Stimulated activated CD8-positive, alpha-beta memory T cell treated with anti-CD3 and anti-CD28 coated beads, Interleukin-4, amount 100 ng/mL, for 4 hours (primary cell): ENCODE results near the gene CDC25A.
"Not testable (repeated sequence)": the region's sequence is repeated elsewhere in the genome, so short reads cannot be mapped to it uniquely, and the experiment has no call there.

Experiments used
- DNase-seq, 2 donors: peaks; one replicate each; pipeline ENCODE4 v3.0.0-alpha.2; 2020; ENCODE audit warnings: low read depth in 2 of 2, low spot score in 1 of 2

Gene CDC25A

DNA sequence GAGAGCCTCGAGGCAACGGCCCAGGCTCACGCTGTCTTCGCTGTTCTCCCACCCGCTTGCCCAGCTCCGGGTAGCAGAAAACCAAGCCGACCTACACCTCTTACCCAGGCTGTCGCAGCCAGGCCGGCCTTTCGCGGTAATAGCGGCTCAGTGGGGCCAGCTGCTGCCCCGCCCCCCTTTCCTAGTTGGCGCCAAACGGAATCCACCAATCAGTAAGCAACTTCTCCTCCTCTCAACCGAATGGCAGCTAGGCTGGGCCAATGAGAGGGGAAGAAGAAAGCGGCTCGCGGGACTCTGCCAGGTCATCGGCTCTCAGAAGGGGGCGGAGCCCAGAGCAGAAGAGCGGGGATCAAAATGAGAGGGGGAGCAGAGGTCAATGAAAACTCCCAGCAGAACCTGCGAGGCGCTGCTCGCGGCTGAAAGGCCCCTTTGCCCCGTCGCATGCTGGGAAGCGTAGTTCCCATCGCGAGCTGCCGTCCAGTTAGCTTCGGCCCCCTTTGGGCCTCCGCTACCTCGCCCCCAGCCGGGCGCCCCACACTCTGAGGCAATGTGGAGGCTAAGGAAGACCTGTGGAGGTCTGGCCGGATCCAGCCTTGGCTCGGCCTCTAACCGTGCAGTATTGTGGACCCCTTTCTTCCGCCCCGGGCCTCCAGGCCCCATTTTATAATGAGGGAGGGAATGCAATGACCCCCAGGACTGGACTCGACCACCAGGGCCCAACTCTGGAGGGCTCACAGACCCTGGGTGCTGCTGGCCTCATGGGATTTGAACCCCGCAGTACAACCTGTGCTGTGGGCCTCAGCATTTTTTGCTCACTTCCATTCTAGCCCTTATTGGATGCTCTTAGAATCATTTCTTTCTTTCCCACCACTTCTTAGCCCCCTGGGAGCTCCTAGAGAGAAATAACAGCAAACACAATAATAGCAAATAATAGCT, at the start of gene CDC25A:
Gene CDC25A (minus strand): TSS at position 152 of the 936 bp plus-strand sequence. CDS start 470 bp downstream, outside the sequence.
- DNase-seq: peak; percentile 79 to 90

DNA sequence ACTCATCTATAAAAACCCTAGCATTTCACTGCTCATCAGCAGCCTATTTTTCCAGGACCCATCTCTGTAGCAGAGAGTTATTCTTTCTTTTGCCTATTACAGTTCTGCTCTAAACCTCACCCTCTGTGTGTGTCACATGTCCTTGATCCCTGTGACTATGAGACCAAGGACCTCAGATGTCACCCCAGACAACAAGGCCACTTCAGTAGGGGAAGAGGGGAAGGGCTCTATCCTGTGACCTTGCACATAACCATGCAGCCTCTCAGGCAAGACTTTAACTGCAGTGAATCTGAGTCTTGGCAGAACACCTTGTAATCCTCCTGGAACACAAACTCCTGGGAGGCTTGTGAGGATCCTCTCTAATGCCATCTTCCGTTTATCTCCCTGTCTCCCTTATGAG, 48.3 kb upstream of the CDC25A start:
- DNase-seq: no peak

DNA sequence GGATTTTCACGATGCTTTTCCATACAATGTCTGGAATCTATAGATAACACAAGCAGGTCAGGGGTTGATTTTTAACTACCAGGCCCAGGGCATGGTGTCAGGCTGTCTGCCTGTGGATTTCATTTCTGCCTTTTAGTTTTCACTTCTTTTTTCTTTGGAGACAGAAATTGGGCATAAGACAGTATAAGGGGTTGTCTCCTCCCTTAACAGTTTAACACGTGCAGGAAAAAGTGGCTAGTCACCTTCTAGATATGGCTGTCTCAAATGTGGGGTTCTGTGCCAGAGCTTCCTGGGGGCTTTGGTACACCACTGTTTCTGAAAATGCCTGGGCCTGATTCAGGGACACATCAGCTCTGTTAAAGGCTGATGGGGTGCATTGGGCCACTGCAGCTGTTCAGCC, 45.3 kb upstream of the CDC25A start:
- no peak for DNase-seq

DNA sequence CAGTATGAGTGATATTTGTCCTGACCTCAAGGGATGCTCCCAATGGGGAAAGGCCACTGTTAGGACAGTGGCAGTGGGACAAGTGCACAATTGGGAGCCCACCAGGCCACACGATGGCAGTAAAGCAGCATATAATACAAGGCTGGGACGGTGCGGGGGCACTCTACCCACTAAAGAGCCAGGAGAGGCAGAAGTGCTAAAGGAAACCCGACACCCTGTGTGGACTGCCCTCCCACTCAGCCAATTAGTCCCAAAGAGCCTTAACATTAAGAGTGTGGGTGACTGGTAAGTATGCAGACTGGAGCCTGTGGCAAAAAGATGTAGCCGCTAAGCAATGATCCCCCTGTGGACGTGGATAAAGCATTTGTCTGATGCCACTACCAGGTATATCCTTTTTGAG, 44.5 kb upstream of the CDC25A start:
- DNase-seq: peak; percentile 28 to 40

DNA sequence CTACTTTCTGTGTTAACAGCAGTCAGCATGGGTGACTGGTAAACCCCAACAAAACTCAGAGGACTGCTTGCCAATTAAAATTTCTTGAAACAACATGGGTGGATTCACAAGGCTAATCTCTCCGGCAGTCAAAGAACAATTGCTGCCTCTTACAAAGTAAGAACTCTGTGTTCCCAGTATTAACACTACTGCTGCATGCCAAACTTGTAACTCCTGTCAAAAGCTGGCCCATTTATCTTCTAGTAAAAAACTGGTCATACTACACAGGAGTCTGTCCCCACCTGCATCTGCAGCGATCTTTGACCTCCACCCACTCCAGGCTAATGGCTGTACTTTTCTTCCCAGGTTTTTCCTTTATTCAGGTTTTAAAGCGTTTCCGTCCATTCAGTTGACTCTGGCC, 44.0 kb upstream of the CDC25A start:
- DNase-seq: no peak

DNA sequence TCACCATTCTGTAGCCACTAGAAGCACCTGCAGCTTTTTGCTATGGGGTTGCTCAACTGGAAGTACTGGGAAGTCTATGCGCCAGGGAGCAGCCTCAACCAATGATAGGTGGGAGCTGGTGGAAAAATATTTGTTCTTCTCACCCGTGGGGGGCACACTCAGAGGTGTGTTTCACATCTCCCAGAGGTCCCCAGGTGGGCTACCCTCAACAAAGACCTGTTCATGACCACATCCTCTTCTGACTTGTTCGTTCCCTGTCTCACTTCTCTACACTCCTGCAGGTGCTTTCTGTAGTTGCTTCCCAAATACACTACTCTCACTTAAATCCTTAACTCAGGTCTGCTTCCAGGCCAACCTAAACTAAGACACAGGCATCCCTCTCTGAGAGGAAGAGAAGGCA, 38.7 kb upstream of the CDC25A start:
- no peak for DNase-seq

DNA sequence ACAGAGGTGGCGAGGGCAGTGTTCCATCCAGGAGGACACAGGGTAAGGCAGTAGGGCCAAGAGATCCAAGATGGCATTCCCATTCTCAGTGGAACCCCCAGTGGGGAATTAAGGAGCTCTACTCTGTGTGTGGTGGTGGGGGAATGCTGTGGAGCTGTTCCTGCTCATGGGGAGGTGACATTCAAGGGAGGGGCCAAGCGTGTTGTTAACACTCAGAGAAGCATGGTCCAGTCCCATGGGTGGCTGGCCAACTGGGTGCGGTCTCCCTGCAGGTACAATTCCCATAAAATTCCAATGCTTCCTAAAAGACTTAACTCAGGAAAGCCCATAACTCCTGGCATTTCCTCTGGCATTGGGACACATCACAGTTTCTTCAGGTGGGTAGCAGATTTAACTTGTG, 37.4 kb upstream of the CDC25A start:
- no peak for DNase-seq

DNA sequence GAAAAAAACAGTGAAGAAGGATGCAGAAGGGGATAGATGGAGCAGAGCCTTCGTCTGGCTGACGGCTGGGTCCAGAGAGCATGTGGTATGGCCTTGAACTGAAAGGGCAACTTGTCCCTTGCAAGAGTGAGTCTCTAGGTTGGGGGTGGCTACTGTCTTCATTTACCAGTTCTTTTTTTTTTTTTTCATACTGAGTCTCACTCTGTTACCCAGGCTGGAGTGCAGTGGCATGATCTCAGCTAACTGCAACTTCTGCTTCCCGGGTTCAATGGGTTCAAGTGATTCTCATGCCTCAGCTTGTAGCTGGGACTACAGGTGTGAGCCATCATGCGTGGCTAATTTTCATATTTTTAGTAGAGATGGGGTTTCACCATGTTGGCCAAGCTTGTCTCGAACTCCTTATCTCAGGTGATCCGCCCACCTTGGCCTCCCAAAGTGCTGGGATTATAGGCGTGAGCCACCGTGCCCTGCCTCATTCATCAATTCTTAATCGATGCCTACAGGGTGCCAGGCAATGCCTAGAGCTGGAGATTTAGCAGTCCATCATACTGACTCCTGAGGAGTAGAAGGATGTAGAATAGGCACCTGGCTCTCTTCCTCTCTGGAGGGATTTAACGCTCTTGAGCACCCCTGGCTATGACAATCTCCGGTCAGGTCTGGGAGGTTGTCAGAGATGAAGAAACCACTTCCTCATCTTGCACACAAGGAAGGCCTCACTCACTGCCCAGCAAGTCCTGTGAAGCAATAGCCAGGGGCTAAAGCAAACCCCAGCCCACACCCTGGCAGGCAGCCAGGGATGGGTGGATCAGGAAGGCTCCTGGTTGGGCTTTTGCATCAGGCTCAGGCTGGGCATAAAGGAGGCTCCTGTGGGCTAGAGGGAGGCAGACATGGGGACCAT, 34.6 kb upstream of the CDC25A start, which contains the start of gene CAMP:
Gene CAMP (plus strand): TSS at position 880 of the 898 bp plus-strand sequence. CDS start 17 bp downstream, at position 897.
- no peak for DNase-seq

DNA sequence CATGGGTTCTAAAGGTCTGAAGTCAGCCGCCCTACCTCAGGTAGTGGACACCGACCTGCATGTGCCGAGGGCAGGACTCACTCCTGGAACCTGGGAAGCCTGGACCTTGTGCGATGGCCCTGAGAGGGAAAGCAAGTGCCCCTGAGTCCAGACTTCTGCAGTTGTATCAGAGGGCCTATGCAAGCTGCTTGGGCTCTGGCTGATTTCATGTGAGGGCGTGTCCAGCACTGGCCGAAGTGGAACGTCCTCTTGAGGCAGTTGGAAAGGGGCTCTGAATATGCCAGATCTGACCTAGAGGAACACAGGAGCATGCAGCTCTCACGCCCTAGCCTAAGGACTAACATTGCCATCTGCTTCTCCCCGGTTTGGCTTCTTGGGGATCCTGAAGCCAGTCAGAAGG, 32.5 kb upstream of the CDC25A start:
- no peak for DNase-seq

DNA sequence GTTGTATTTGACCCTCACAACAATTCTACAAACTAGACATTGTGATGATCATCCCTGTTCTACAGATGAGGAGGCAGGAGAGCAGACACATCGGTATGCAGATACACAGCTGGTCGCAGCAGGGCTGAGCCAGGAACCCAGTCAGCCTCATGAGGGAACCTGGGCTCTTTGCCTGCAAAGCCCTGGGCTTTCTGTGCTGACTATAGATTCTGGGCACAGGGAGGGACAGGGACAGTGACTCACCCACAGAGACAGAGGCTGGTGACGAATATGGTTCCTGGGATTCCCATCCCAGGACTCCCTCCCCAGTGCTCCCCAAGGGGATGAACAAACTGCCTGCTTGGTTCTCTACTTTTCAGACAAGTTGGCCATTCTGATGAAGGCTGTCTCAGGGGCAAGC, 31.3 kb upstream of the CDC25A start:
- DNase-seq: no peak

DNA sequence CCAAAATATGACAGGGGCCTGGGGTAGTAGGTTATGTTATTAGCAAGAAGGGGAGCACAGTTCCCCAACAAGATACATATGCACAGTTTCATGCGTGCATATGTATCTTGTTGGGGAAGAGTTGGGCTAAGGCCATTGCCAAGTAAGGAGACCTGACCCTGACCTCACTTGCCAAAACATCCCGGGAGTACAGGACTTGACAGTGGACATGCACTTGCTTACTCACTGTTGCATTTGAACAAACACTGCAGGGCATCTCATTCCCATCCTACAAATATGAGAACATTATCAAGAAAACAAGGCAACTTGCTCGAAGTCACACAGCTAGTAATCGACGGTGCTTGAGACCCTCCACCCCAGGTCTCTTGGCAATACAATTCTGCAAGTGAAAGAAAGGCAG, 30.3 kb upstream of the CDC25A start:
- no peak for DNase-seq

DNA sequence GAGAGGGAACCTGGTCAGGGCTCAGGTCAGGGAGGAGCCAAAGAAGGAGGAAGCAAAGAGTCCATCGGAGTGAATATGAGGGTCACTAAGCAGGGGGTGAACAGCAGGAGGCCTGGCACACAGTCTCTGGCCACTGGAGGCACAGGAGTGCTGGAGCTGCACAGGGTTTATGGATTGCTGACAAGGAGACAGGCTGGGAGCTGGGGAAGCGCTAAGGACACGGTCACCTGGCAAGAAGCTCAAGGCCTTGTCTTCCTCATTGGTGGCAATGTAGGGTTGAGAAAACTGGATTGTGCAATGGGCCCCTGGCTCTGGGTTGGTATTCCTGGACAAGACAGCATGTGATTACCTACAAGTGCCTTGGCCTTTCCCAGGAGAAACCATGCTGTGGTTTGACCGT, 29.2 kb upstream of the CDC25A start:
- DNase-seq: no peak

DNA sequence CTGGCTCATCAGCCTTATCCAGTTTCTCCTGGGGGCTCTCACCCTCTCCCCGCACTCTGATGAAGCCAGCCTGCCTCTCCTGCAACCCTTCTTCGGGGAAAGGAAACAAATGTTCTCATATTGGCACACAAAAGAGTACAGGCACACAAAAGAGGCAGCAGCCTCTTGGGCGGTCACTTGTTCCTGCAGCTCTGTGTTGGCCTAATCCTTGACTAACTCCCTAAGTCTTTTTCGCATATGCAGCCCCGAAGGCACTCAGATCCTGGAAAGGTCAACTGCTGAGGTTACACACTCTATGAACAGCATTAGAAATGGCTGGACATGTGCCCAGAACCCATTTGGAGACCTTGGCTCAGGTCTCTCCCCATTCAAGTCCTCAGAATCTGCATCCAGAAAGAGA, 27.7 kb upstream of the CDC25A start:
- DNase-seq: no peak

DNA sequence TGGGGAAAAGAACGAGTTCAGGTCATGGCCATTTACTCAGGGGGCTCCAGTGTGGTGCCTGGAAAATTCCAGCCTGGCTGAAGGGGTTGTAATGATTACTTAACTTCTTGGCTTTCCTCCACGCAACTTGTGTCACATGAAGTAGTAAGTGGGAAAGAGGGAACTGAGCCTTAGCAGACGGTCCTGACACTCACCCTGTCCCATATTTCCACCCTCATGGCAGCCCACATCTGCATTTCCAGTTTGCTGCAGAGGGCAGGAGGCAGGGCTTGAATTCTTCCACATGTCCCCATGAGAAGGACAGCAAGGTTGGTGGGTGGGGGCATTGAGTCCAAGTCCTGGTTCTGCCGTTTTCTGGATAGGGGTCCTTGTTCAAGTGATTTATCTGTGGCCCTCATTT, 27.2 kb upstream of the CDC25A start:
- no peak for DNase-seq

DNA sequence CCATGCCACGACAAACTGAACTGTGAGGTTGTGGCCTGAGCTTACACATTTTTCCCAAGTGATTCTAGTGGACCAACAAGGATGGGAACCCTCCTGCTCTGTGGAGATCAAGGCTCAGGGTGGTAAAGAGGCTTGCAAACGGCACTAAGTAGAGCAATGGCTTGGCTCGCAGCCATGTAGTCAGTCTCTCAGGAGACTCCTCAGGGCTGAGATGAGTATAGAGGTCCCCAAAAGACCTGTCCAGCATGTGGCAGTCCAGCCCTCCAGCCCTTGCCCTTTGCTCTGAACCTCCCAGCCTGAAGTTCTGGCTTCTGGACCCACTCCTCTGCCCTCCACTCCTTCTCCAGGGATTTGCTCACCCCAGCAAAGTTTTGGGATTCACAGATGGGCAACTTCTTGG, 26.8 kb upstream of the CDC25A start:
- DNase-seq: no peak

DNA sequence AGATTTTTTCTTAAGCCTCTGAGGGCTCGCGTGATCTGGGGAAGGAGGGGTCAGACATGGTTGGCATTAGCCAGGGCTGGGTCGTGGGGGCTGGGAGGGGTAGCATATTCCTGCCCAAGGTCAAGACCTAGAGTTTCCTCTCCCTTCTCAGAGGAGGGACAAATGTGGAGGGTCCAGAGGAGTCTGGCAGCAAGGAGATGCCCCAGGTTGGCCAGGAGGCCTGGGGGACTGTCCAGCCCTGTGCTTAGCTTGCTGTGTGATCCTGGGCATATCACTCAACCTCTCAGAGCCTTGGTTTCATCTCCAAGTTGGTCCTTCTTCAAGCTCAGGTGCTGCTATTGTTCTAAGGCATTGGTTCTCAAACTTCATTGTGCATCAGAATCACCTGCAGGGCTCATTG, 26.0 kb upstream of the CDC25A start:
- no peak for DNase-seq

DNA sequence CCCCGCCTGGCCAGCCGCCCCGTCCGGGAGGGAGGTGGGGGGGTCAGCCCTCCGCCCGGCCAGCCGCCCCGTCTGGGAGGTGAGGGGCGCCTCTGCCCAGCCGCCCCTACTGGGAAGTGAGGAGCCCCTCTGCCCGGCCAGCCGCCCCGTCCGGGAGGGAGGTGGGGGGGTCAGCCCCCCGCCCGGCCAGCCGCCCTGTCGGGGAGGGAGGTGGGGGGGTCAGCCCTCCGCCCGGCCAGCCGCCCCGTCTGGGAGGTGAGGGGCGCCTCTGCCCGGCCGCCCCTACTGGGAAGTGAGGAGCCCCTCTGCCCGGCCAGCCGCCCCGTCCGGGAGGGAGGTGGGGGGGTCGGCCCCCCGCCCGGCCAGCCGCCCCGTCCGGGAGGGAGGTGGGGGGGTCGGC, 23.6 kb upstream of the CDC25A start:
- not testable (repeated sequence) for DNase-seq

DNA sequence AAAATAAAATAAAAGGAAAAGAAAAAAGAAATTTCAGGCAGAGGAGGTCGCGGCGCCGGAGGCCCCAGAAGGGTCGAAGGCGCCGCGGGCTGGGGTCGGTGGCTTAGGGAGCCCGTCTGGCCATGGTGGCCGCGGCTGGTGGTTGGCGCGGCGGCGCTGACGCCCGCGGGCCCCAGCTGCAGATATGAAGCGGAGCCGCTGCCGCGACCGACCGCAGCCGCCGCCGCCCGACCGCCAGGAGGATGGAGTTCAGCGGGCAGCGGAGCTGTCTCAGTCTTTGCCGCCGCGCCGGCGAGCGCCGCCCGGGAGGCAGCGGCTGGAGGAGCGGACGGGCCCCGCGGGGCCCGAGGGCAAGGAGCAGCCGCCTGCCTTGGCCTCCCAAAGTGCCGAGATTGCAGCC, 22.3 kb upstream of the CDC25A start:
- not testable (repeated sequence) for DNase-seq

DNA sequence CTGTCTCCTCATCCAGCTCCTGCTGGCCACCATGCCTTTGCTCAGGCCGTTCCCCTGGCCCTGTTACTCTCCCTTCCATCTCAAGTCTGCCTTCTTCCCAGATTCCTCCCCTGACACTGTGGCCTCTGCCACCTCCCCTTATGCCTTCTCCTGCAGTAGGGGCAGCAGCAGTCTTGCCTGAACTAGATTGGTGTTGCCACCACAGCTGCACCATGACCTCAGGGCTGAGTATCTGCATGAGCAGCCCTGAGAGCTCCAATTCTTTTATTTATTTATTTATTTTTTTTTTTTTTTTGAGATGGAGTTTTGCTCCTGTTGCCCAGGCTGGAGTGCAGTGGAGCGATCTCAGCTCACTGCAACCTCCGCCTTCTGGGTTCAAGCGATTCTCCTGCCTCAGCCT, 21.2 kb upstream of the CDC25A start:
- DNase-seq: no peak

DNA sequence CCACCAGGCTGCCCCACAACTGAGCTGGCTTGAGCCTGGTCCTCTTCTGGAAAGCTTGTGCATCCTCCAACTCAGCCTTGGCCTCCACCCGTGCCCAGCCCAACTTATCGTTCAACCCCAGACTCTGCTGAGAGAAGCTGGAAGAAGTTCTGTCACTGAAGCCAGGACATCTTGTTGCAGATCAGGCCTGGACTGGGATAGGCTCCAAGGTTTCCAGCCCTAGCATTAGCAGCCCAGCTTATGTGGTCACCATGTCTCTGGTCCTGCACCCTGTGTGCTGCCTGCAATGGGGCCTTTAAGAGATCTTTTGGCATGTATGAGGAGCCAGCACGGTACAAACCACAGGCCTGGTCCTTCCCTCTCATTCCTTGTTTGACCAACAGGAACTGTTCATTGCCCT, 19.9 kb upstream of the CDC25A start:
- no peak for DNase-seq

DNA sequence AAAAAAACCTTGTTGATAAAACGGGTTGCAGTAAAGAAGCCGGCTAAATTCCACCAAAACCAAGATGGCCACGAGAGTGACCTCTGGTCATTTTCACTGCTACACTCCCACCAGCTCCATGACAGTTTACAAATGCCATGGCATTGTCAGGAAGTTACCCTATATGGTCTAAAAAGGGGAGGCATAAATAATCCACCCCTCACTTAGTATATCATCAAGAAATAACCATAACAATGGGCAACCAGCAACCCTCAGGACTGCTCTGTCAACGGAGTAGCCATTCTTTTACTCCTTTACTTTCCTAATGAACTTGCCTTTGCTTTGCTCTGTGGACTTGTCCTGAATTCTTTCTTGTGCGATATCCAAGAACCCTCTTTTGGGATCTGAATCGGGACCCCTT, 14.4 kb upstream of the CDC25A start:
- DNase-seq: no peak

DNA sequence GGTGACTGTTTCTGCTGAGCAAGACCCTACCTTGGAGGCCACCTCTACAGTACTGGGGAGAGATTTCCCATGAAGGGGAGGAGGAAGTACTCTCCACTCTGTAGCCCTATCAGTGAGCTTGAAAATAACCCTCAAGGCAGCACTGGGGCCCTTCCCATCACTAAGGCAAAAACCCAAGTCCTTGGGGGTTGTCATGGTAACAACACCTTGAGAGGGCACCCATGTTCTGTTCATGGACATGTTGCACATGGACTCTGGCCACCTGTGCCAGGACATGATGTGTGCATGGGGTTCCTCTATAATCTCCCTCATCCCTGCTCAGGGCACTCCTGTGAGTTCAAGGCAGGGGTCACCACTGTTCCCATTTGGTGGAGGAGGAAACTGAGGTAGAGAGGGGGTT, 10.9 kb upstream of the CDC25A start:
- no peak for DNase-seq
